Right cardiac atrium (tissue), 5 donors: ENCODE results near the gene ZNF362. TPM values are rescaled to one million over a fixed set of nuclear protein-coding genes. Genes with fewer than 3 reads are reported as not detected.
"Not testable (repeated sequence)": the region's sequence is repeated elsewhere in the genome, so short reads cannot be mapped to it uniquely, and the experiment has no call there.

Source experiments
- ATAC-seq, 2 donors: fragments of 200-7000 bp; cut with Tn5 transposase; one replicate each; pipeline versions ENCODE4 v1.8.0 to v1.9.1; 2020; ENCODE audit warnings: moderate library complexity in 2 of 2, mild to moderate bottlenecking in 1 of 2
- DNase-seq, 3 donors: peaks; one replicate each; pipeline ENCODE4 v3.0.0-alpha.2; 2020
- H3K27ac ChIP-seq: one replicate; pipeline ENCODE4 v1.5.1; 2013; ENCODE audit warnings: mild to moderate bottlenecking, low read length, control low read depth, moderate library complexity
- H3K27me3 ChIP-seq: one replicate; pipeline ENCODE4 v1.6.1; 2013; ENCODE audit not compliant: control insufficient read depth, insufficient read depth
- H3K4me1 ChIP-seq: one replicate; pipeline ENCODE4 v1.6.1; 2013; ENCODE audit warnings: low read length; ENCODE audit not compliant: control insufficient read depth, insufficient read depth
- H3K4me3 ChIP-seq: one replicate; pipeline ENCODE4 v1.5.1; 2013; ENCODE audit warnings: low read length, control low read depth
- H3K9me3 ChIP-seq: one replicate; pipeline ENCODE4 v1.6.1; 2013; ENCODE audit warnings: low read length; ENCODE audit not compliant: control insufficient read depth
- WGBS: extraction: QIAGEN DNeasy Blood & Tissue Kit; methylation state at CpG from one replicate; pipeline ENCODE4 v1.1.7; 2013; 5-methylcytosine and 5-hydroxymethylcytosine counted together
- intact Hi-C, 4 donors: fragments of 100-400 bp; cut with DNase I; formaldehyde crosslinking; loops; one replicate each; pipeline versions ENCODE4 v1.11.0 to v1.14.0; 2022 to 2023
- polyA plus RNA-seq: library from polyadenylated mRNA; stranded (reverse); fragments of 200-250 nt; gene quantifications from one replicate; pipeline ENCODE4 v1.2.3, GENCODE V29; 2013
- total RNA-seq, 4 donors: library from RNA; stranded (reverse); fragmentation: NEBNext Ultra II Directional; extraction: Animal tissue kit (Norgen Biotek cat#: 25700); gene quantifications; one replicate each; pipeline ENCODE4 v1.2.1, GENCODE V29; 2021
- donor health status: healthy with polysubstance abuse.
- donor health status: DM: no; HTN: yes; CAD: no.
- donor health status: DM: no; HTN: no; CAD: no.
- donor health status: DM: no; HTN: yes; CAD: no; lungs with severe emphysema.
- donor health status: DM: yes; HTN: yes; CAD: no.

The ZNF362 gene
- total and polyA plus RNA-seq, 5 donors = 22.2 to 42.5 (median 39.7) TPM

- intact Hi-C loops = no loop called here
- no peaks in the 10 kb centered on the region for H3K27me3 ChIP-seq
- no peak overlapping the region for H3K27ac ChIP-seq
- 84% methylated on average over 7 of the region's 7 CpGs for WGBS
- H3K4me3 ChIP-seq = no peak overlapping the region
- H3K9me3 ChIP-seq = no peaks in the 10 kb centered on the region
- H3K4me1 ChIP-seq = peaks cover 10% of the 10 kb centered on the region
- no peak for ATAC-seq
- no peak for DNase-seq
Observed at GRCh38 chr1:33231166-33231565, 25.1 kb upstream of the ZNF362 start.

GRCh38 chr1:33232716-33233115 is 23.6 kb upstream of the ZNF362 start:
- 95% methylated on average over 3 of the region's 3 CpGs for WGBS
- intact Hi-C loops = no loop called here

GRCh38 chr1:33234131-33234530 is 22.2 kb upstream of the ZNF362 start:
- no peak for ATAC-seq
- Histone ChIP-seq H3K27me3 (no peaks in the 10 kb centered on the region), H3K9me3 (no peaks in the 10 kb centered on the region), H3K4me3 (no peak overlapping the region), H3K4me1 (peaks cover 6% of the 10 kb centered on the region), H3K27ac (no peak overlapping the region)
- intact Hi-C loops = no loop called here
- 57% methylated on average over 4 of the region's 4 CpGs for WGBS
- no peak for DNase-seq

More at GRCh38 chr1:33232716-33233115, 23.6 kb upstream of the ZNF362 start:
- ATAC-seq (no peak), DNase-seq (no peak)
- no peak overlapping the region for H3K27ac ChIP-seq
- H3K9me3 ChIP-seq = no peaks in the 10 kb centered on the region
- peaks cover 10% of the 10 kb centered on the region for H3K4me1 ChIP-seq
- no peaks in the 10 kb centered on the region for H3K27me3 ChIP-seq
- no peak overlapping the region for H3K4me3 ChIP-seq

- DNase-seq (no peak), ATAC-seq (peak in 1 of 2 donors; percentile 49)
- 47% methylated on average over 7 of the region's 7 CpGs for WGBS
- intact Hi-C loops = no loop called here
- no peaks in the 10 kb centered on the region for H3K27me3 ChIP-seq
- peaks cover 6% of the 10 kb centered on the region for H3K4me1 ChIP-seq
- H3K4me3 ChIP-seq = no peak overlapping the region
- no peak overlapping the region for H3K27ac ChIP-seq
- no peaks in the 10 kb centered on the region for H3K9me3 ChIP-seq
Observed at GRCh38 chr1:33234588-33234990, 21.7 kb upstream of the ZNF362 start.

GRCh38 chr1:33235521-33235920 is 20.8 kb upstream of the ZNF362 start:
- no peak for DNase-seq
- H3K4me1 ChIP-seq = peaks cover 6% of the 10 kb centered on the region
- no peaks in the 10 kb centered on the region for H3K9me3 ChIP-seq
- H3K27me3 ChIP-seq = no peaks in the 10 kb centered on the region
- 77% methylated on average over 2 of the region's 2 CpGs for WGBS
- intact Hi-C loops = no loop called here
- H3K4me3 ChIP-seq = no peak overlapping the region
- ATAC-seq = peak in 1 of 2 donors; percentile 30
- no peak overlapping the region for H3K27ac ChIP-seq

GRCh38 chr1:33236498-33236897 is 19.8 kb upstream of the ZNF362 start:
- DNase-seq = no peak
- H3K9me3 ChIP-seq = no peaks in the 10 kb centered on the region
- ATAC-seq = no peak
- WGBS = 89% methylated on average over 2 of the region's 2 CpGs
- H3K4me1 ChIP-seq = peaks cover 6% of the 10 kb centered on the region
- intact Hi-C loops = no loop called here
- H3K27me3 ChIP-seq = no peaks in the 10 kb centered on the region
- H3K4me3 ChIP-seq = no peak overlapping the region
- no peak overlapping the region for H3K27ac ChIP-seq

GRCh38 chr1:33237579-33237978 is 18.7 kb upstream of the ZNF362 start:
- intact Hi-C loops = no loop called here
- 92% methylated on average over 6 of the region's 6 CpGs for WGBS
- DNase-seq (no peak), ATAC-seq (no peak)
- Histone ChIP-seq H3K27me3 (no peaks in the 10 kb centered on the region), H3K4me1 (peaks cover 6% of the 10 kb centered on the region), H3K27ac (no peak overlapping the region), H3K9me3 (no peaks in the 10 kb centered on the region), H3K4me3 (no peak overlapping the region)

GRCh38 chr1:33238194-33238724 is 18.0 kb upstream of the ZNF362 start:
- ATAC-seq, DNase-seq, H3K27me3 ChIP-seq, H3K9me3 ChIP-seq, H3K4me3 ChIP-seq, intact Hi-C loops, H3K27ac ChIP-seq, H3K4me1 ChIP-seq: not testable (repeated sequence)
- WGBS = over 99% methylated on average over 6 of the region's 6 CpGs

- DNase-seq, ATAC-seq: not testable (repeated sequence)
- WGBS = 70% methylated on average over 9 of the region's 9 CpGs
Observed at GRCh38 chr1:33239410-33239809, 16.9 kb upstream of the ZNF362 start.

GRCh38 chr1:33241866-33242265 is 14.4 kb upstream of the ZNF362 start:
- DNase-seq (no peak), ATAC-seq (no peak)
- Histone ChIP-seq H3K9me3 (no peaks in the 10 kb centered on the region), H3K27ac (no peak overlapping the region), H3K27me3 (no peaks in the 10 kb centered on the region), H3K4me1 (no peaks in the 10 kb centered on the region), H3K4me3 (no peak overlapping the region)
- intact Hi-C loops = no loop called here
- 81% methylated on average over 4 of the region's 4 CpGs for WGBS

More at GRCh38 chr1:33239410-33239809, 16.9 kb upstream of the ZNF362 start:
- intact Hi-C loops, H3K4me3 ChIP-seq, H3K9me3 ChIP-seq, H3K27ac ChIP-seq, H3K4me1 ChIP-seq, H3K27me3 ChIP-seq: not testable (repeated sequence)

- Histone ChIP-seq H3K4me1 (no peaks in the 10 kb centered on the region), H3K9me3 (no peaks in the 10 kb centered on the region), H3K27ac (no peak overlapping the region), H3K27me3 (no peaks in the 10 kb centered on the region), H3K4me3 (no peak overlapping the region)
- ATAC-seq (no peak), DNase-seq (no peak)
- WGBS = 42% methylated on average over 3 of the region's 3 CpGs
- intact Hi-C loops = no loop called here
Observed at GRCh38 chr1:33242652-33243051, 13.6 kb upstream of the ZNF362 start.
